Endothelial cell of hepatic sinusoid (primary cell): ENCODE data around the gene DEFB129.
"Not testable (repeated sequence)": the region's sequence is repeated elsewhere in the genome, so short reads cannot be mapped to it uniquely, and the experiment has no call there.

Experiments used
- in situ Hi-C: cut with HindIII; loops from 2 replicates; pipeline ENCODE4 v1.10.0; 2017; ENCODE audit warnings: low sequenced_read_pairs

Gene DEFB129

GRCh38 chr20:251354-251753 is 24.3 kb downstream of the DEFB129 start:
- in situ Hi-C loops = no loop called here

DNA sequence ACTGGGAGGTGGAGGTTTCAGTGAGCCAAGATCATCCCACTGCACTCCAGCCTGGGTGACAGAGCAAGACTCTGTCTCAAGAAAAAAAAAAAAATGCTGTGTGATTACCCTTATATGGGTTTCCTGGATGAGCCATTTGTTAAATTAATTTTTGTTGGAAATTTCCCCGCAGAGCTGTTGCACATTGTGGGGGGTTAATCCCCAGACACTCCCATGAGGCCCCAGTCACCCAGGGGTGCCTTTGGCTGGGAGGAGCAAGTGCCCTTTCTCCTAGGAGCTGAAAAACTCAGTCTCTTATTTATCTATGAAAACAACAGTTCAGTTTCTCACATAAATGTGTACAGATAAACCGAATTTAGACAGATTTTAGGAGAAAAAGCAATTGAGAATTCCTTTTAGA is 25.7 kb downstream of the DEFB129 start:
- in situ Hi-C loops = no loop called here

GRCh38 chr20:253447-253846 is 26.4 kb downstream of the DEFB129 start:
- in situ Hi-C loops = not testable (repeated sequence)

- in situ Hi-C loops = no loop called here
Observed at GRCh38 chr20:257419-257818, 30.4 kb downstream of the DEFB129 start, which contains the start of gene DEFB132. DEFB132 (plus strand) TSS chr20:257724; CDS start chr20:257779, 55 bp downstream.

- in situ Hi-C loops = no loop called here
Observed at GRCh38 chr20:258269-258858, 31.3 kb downstream of the DEFB129 start.

GRCh38 chr20:258963-259362 is 31.9 kb downstream of the DEFB129 start:
- in situ Hi-C loops = no loop called here

GRCh38 chr20:259981-260380 is 32.9 kb downstream of the DEFB129 start:
- in situ Hi-C loops = loop anchor here (5.0 to 10.0 kb wide), 2 partner anchors 72 to 385 kb away; no protein-coding TSS in a partner anchor

DNA sequence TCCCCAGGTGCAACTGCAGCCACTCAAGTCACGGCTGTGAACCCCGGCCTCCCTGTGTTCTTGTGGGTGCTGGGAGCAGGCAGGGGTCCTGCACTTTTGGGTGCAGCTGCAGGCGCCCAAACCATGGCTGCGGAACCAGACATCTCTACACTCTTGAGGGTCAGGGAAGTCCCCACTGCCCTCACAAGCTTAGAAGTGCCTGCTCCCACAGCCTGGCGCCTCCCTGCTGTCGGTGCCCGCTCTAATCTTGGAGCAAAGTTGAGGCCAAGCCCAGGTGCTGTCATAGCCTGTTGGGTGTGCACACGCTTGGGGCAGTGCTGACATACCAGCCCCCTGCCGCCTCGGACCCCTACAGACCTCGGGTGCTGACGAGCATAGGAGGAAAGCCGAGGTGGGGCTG is 36.6 kb downstream of the DEFB129 start:
- in situ Hi-C loops = loop anchor here (5.0 to 10.0 kb wide), 2 partner anchors 69 to 381 kb away; no protein-coding TSS in a partner anchor

- in situ Hi-C loops = loop anchor here (10.0 kb wide), 1 partner anchor 378 kb away; no protein-coding TSS in a partner anchor
Observed at GRCh38 chr20:266596-267562, 39.8 kb downstream of the DEFB129 start.

- in situ Hi-C loops = no loop called here
Observed at GRCh38 chr20:270517-270916, 43.5 kb downstream of the DEFB129 start.

DNA sequence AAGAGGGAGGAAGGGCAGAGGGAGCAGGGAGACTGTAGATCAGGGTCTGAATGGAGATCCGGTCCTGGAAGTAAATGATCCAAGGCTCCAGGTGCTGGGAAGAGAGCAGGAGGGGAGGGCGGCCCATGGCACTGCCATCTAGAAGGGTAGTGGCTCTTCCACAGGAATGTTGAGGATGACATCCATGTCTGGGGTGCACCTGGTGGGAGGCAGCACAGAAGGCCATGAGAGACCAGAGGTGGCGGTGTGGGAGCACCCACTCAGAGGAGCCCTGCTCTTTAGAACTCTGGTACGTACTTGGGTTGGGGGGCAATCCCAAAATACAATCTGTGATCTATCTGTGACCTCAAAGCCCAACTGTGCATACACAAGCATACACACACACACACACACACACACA is 44.0 kb downstream of the DEFB129 start:
- in situ Hi-C loops = no loop called here

GRCh38 chr20:271528-271927 is 44.5 kb downstream of the DEFB129 start:
- in situ Hi-C loops = no loop called here

- in situ Hi-C loops = no loop called here
Observed at GRCh38 chr20:272718-273117, 45.7 kb downstream of the DEFB129 start.

DNA sequence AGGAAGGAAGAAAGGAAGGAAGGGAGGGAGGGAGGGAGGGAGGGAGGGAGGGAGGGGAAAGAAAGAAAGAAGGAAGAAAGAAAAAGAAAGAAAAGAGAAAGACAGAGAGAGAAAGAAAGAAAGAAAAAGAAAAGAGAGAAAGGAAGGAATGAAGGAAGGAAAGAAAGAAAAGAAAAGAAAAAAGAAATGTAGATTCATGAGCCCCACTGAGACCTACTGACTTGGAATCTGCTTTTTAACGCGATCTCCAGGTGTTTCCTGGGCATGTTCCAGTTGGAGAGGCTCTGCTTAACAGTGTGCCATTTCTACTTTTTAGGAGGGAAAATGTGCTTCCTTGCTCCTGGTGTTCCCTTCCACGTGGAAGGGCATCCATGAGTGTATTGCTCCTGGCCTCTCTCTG is 46.8 kb downstream of the DEFB129 start:
- in situ Hi-C loops = no loop called here

DNA sequence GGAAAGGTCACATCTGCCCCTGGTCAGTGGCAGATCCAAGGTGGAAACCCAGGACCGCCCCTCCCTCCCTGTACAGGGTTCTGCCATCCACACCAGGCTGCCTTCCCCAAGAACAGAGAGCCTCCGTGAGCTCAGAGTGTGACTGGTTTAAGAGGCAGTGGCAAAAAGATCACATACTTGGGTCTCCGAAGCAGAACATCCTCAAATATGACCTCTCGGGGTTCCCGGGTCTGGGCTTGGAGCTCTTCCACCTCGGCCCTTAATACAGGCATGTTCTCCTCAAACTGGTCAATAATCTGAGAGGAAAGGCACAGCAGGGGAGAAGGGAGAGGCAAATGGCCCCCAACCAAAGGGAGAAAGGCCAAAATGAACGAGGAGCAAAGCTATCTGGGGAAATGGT is 48.7 kb downstream of the DEFB129 start:
- in situ Hi-C loops = no loop called here

DNA sequence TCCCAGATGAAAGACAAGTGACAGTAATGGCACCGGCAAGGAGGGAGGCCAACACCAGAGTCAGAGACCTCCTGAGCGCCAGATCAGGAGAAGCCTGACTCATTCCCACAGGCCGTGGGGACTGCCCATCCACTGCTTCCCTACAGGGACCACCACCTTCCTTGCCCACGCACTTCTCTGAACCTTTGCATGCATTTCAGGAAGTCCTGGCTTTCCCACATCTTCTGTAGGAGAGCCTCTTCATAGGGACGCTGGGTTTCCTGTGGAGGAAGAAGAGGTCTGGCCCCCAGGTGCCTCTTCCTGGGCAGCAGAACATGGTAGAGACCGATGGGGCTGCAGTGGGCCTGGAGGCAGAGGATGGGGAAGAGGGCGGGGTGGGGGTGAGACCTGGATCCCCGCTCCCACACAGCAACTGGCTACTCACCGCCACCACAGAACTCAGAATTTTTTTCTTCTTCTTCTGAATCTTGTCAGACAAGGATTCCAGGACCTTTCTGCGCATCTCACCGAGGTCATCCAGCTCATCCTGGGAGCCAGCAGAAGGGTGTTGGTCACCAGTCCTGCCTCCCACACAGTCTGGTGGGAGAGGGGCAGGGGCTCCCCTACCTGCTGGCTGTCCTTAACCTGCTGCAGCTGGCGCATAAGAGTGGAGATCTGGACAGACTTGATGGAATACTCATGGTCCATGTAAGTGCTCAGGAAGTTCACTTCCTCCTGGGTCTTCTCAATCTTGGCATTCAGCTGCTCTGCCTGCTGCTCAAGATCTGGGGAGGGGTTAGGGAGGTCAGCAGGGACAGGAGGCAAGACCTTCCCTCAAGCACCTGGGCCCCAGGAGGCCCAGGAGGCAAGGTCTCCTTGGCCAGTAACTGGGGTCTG is 49.8 kb downstream of the DEFB129 start:
- in situ Hi-C loops = no loop called here

DNA sequence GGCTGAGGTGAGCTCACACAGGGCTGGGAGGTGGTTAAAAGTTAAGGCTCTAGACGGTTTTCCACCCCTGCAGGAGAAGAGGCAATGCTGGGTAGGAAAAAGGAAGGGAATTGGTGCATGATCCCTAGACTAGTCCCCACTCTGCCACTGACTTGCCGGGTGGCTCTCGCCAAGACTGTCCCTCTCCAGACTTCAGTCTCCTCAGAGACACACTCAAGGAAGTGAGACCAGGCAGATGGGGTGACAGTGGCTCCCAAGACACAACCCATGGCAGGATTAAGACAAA is 50.4 kb downstream of the DEFB129 start:
- in situ Hi-C loops = no loop called here

- in situ Hi-C loops = no loop called here
Observed at GRCh38 chr20:278181-278580, 51.1 kb downstream of the DEFB129 start.

- in situ Hi-C loops = no loop called here
Observed at GRCh38 chr20:278607-279571, 51.8 kb downstream of the DEFB129 start.
